COR-L47 (cell line): ENCODE data around the gene PPIE.

ENCODE experiments used
- DNase-seq: peaks from one replicate; lab custom pipeline; 2025; lab: John Stamatoyannopoulos, UW

Gene PPIE

GRCh38 chr1:39805385-39805784 is 66.7 kb downstream of the PPIE start:
- DNase-seq: no peak

DNA sequence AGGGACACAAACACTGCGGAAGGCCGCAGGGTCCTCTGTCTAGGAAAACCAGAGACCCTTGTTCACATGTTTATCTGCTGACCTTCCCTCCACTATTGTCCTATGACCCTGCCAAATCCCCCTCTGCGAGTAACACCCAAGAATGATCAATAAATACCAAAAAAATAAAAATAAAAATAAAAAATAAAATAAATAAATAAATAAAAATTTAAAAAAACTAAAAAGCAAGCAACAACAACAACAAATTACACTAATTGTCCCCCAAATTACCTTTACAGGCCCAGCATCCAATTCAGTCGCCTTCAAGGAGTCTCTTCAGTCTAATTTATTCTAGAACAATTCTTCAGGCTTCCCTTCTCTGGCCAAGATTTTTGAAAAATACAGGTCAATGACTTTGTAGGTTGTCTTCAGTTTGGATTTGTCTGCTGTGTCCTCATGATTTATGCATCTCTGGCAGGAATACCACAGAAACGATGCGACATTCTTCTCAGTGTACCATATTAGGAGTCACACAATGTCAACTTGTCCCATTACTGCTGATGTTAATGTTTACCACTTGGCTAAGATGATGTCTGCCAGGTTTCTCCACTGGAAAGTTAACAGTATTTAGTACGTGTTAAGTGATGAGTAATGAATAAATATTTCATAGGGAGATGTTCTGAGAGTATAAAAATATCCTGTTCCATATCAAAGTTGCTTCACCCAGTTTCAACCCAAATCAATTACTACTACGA is 70.3 kb downstream of the PPIE start:
- no peak for DNase-seq

DNA sequence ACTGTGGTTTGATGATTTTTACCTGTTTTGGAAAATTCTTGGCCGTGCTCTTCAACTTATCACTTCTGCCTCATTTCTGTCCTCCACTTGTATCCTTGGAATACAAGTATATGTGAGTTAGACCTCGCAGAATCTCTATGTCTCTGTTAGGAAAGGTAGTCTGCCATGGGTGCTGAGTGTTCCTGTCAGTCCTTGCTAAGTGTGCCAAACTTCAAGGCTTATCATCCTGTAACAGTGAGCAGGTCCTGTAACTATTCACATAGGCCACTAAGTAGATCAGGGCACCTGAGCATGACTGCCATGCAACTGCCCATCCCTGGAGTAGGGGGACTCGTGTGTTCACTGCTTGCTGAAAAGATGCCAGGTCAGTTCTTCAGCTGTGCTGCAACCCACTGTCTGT is 74.2 kb downstream of the PPIE start:
- DNase-seq: no peak
